ENCODE results near the gene EIF2AK2. TPM values are rescaled to one million over a fixed set of nuclear protein-coding genes. Genes with fewer than 3 reads are reported as not detected.

Gene EIF2AK2
- total and polyA plus RNA-seq, 10 of the 15 experiments (the other 5 are each of a cell fraction or from before 2014, with no cell fraction given), result 16.2 to 81.4 (median 63.3) TPM

DNA sequence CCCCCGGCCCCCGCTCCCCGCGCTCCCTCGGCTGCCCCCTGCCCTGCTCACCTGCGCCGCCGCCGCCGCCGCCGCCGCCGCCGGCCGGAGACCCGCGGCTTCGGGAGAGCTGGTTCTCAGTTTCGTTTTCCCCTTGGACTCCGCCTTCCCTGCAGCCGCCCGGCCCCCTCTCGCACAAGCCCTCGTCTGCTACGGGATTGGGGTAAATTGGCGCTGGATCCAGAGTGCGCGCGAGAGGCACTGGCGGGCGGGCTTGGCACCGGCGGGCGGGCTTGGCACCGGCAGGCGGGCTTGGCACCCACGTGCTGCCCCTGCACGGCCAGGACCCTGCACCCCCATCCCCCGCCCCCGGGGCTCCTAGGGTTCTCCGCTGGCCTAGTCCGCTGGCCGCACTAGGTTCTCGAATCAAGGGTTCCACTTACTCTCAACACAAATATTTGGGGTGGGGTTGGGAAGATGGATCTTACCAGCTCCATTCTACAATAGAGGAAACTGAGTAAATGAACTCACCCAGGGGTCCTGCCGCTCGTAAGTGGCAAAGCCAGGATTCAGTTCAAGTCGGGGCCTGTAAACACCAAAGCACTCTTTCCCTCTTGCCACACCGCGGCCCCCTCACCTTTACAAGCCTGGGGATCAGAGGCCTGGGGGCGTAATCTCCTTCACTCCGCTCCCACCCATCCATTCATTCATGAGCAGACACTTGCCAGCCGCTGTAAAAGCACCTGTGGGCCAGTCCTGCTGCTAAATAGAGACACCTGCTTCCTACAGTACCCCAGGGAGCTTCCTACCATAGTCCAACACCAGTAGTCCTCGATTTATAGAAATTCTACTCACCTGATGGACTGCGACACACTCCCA is at the start of gene EIF2AK2 (continued):
- TF ChIP-seq ZBTB11 (CRISPR knock-in tag; IDR thresholded peaks at IDR 0.05) (peak; percentile 76), CBX5 (IDR thresholded peaks at IDR 0.05; ENCODE audit: low read depth) (no peak), POLR2AphosphoS5 (IDR thresholded peaks at IDR 0.05; ENCODE audit: low read length) (no peak), MYC (IDR thresholded peaks at IDR 0.05; ENCODE audit: insufficient read depth, insufficient read length, insufficient replicate concordance, low read length, severe bottlenecking) (no peak), CHD2 (IDR thresholded peaks at IDR 0.05; ENCODE audit: borderline replicate concordance, low read depth, low read length) (peak; percentile 84), GATAD2B (conservative IDR thresholded peaks at IDR 0.05; ENCODE audit: low read depth) (0 out of 2 replicates have a peak, but pooled peaks have one; percentile 48), SREBF2 (IDR thresholded peaks at IDR 0.05; ENCODE audit: low read length) (no peak), BCL11A (IDR thresholded peaks at IDR 0.05; ENCODE audit: low read depth, low read length) (no peak), SMARCA5 (IDR thresholded peaks at IDR 0.05) (no peak), TCF12 (IDR thresholded peaks at IDR 0.05; ENCODE audit: low read depth, low read length) (no peak), LARP7 (IDR thresholded peaks at IDR 0.05) (no peak), RCOR1 (conservative IDR thresholded peaks at IDR 0.05; ENCODE audit: low read depth, low read length) (no peak), IKZF2 (IDR thresholded peaks at IDR 0.05) (no peak), SRF (IDR thresholded peaks at IDR 0.05; ENCODE audit: low read depth in 2 of 2, low read length in 2 of 2) (no peak), FOS (IDR thresholded peaks at IDR 0.05; ENCODE audit: borderline replicate concordance, extremely low read depth, insufficient read length) (no peak), ZNF24 (IDR thresholded peaks at IDR 0.05) (no peak), HDAC6 (IDR thresholded peaks at IDR 0.05; ENCODE audit: unreplicated experiment) (peak; percentile 34)
- TF ChIP-seq, protein P1, sequence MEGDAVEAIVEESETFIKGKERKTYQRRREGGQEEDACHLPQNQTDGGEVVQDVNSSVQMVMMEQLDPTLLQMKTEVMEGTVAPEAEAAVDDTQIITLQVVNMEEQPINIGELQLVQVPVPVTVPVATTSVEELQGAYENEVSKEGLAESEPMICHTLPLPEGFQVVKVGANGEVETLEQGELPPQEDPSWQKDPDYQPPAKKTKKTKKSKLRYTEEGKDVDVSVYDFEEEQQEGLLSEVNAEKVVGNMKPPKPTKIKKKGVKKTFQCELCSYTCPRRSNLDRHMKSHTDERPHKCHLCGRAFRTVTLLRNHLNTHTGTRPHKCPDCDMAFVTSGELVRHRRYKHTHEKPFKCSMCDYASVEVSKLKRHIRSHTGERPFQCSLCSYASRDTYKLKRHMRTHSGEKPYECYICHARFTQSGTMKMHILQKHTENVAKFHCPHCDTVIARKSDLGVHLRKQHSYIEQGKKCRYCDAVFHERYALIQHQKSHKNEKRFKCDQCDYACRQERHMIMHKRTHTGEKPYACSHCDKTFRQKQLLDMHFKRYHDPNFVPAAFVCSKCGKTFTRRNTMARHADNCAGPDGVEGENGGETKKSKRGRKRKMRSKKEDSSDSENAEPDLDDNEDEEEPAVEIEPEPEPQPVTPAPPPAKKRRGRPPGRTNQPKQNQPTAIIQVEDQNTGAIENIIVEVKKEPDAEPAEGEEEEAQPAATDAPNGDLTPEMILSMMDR (IDR thresholded peaks at IDR 0.05 in 2 of 3, conservative IDR thresholded peaks at IDR 0.05 in 1 of 3; ENCODE audit: control insufficient read depth in 2 of 3, extremely low read depth in 1 of 3, insufficient read depth in 1 of 3, low read depth in 3 of 3, low read length in 3 of 3), result no peak
- TF ChIP-seq, protein P2, sequence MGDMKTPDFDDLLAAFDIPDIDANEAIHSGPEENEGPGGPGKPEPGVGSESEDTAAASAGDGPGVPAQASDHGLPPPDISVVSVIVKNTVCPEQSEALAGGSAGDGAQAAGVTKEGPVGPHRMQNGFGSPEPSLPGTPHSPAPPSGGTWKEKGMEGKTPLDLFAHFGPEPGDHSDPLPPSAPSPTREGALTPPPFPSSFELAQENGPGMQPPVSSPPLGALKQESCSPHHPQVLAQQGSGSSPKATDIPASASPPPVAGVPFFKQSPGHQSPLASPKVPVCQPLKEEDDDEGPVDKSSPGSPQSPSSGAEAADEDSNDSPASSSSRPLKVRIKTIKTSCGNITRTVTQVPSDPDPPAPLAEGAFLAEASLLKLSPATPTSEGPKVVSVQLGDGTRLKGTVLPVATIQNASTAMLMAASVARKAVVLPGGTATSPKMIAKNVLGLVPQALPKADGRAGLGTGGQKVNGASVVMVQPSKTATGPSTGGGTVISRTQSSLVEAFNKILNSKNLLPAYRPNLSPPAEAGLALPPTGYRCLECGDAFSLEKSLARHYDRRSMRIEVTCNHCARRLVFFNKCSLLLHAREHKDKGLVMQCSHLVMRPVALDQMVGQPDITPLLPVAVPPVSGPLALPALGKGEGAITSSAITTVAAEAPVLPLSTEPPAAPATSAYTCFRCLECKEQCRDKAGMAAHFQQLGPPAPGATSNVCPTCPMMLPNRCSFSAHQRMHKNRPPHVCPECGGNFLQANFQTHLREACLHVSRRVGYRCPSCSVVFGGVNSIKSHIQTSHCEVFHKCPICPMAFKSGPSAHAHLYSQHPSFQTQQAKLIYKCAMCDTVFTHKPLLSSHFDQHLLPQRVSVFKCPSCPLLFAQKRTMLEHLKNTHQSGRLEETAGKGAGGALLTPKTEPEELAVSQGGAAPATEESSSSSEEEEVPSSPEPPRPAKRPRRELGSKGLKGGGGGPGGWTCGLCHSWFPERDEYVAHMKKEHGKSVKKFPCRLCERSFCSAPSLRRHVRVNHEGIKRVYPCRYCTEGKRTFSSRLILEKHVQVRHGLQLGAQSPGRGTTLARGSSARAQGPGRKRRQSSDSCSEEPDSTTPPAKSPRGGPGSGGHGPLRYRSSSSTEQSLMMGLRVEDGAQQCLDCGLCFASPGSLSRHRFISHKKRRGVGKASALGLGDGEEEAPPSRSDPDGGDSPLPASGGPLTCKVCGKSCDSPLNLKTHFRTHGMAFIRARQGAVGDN (IDR thresholded peaks at IDR 0.05), result peak; percentile 68; the same call in 1 of the 2 replicates
- TF ChIP-seq, protein P3, sequence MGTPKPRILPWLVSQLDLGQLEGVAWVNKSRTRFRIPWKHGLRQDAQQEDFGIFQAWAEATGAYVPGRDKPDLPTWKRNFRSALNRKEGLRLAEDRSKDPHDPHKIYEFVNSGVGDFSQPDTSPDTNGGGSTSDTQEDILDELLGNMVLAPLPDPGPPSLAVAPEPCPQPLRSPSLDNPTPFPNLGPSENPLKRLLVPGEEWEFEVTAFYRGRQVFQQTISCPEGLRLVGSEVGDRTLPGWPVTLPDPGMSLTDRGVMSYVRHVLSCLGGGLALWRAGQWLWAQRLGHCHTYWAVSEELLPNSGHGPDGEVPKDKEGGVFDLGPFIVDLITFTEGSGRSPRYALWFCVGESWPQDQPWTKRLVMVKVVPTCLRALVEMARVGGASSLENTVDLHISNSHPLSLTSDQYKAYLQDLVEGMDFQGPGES (IDR thresholded peaks at IDR 0.05), result no peak

Measured in GM12878 (cell line).